Lower leg skin (tissue), 4 donors: ENCODE data around the gene MYDGF. TPM values are rescaled to one million over a fixed set of nuclear protein-coding genes. Genes with fewer than 3 reads are reported as not detected.

ENCODE experiments used
- DNase-seq, 2 donors: peaks; one replicate each; pipeline ENCODE4 v3.0.0-alpha.2; 2019; ENCODE audit warnings: low spot score in 2 of 2
- H3K4me3 ChIP-seq: fragments of 200-600 bp; sonication (generic); 2 replicates; pipeline ENCODE4 v1.5.1; 2017; ENCODE audit warnings: mild to moderate bottlenecking, low read depth; ENCODE audit not compliant: poor library complexity, severe bottlenecking
- CTCF ChIP-seq, 3 donors: fragments of 450-650 bp; IDR thresholded peaks; one replicate each; pipeline ENCODE4 v1.5.1; 2016; ENCODE audit warnings: antibody characterized with exemption in 3 of 3, mild to moderate bottlenecking in 3 of 3, moderate library complexity in 2 of 3
- POLR2A ChIP-seq, 2 donors: fragments of 450-650 bp; IDR thresholded peaks; one replicate each; pipeline ENCODE4 v1.6.1; 2016 to 2017; ENCODE audit warnings: antibody characterized with exemption in 2 of 2, mild to moderate bottlenecking in 1 of 2, moderate library complexity in 1 of 2
- WGBS, 2 donors: methylation state at CpG; one replicate each; pipeline ENCODE4 v1.1.5; 2018; 5-methylcytosine and 5-hydroxymethylcytosine counted together
- intact Hi-C: fragments of 100-400 bp; cut with DNase I; formaldehyde crosslinking; loops from one replicate; pipeline ENCODE4 v1.15.0; 2023; ENCODE audit warnings: low total_unique reads
- total RNA-seq, 4 donors: library from RNA; depleted of rRNA; stranded (reverse); fragments of >200 nt; gene quantifications; one replicate each; pipeline ENCODE4 v1.1.0, GENCODE V29; 2016

Gene MYDGF
- total RNA-seq, 4 donors from 2014 or later: 25.9 to 56.0 (median 29.6) TPM

- TF ChIP-seq CTCF (IDR thresholded peaks at IDR 0.05): no peak
- TF ChIP-seq POLR2A (IDR thresholded peaks at IDR 0.05): no peak
- intact Hi-C loops: no loop called here
- DNase-seq: no peak
- 92% methylated on average over 28 of the region's 28 CpGs for WGBS, 2 donors
- no peak overlapping the region for H3K4me3 ChIP-seq
Observed at GRCh38 chr19:4703671-4704316, 33.7 kb upstream of the MYDGF start.

- intact Hi-C loops: no loop called here
- 90 to 92% methylated on average over 11 of the region's 11 CpGs for WGBS, 2 donors
Observed at GRCh38 chr19:4702764-4703163, 32.6 kb upstream of the MYDGF start.

GRCh38 chr19:4701557-4701956 lies 31.4 kb upstream of the MYDGF start:
- WGBS, 2 donors: 56 to 76% methylated on average over 6 to 8 of the region's 8 CpGs
- TF ChIP-seq CTCF (IDR thresholded peaks at IDR 0.05) (no peak), POLR2A (IDR thresholded peaks at IDR 0.05) (no peak)
- H3K4me3 ChIP-seq: no peak overlapping the region
- no peak for DNase-seq
- intact Hi-C loops: no loop called here

More at GRCh38 chr19:4702764-4703163, 32.6 kb upstream of the MYDGF start:
- DNase-seq: no peak
- no peak for TF ChIP-seq CTCF (IDR thresholded peaks at IDR 0.05)
- no peak for TF ChIP-seq POLR2A (IDR thresholded peaks at IDR 0.05)
- H3K4me3 ChIP-seq: no peak overlapping the region

GRCh38 chr19:4700693-4700970 lies 30.5 kb upstream of the MYDGF start:
- WGBS, 2 donors: 51 to 71% methylated on average over 11 of the region's 11 CpGs
- intact Hi-C loops: no loop called here
- DNase-seq: no peak
- H3K4me3 ChIP-seq: no peak overlapping the region
- no peak for TF ChIP-seq POLR2A (IDR thresholded peaks at IDR 0.05)
- TF ChIP-seq CTCF (IDR thresholded peaks at IDR 0.05): no peak

- H3K4me3 ChIP-seq: no peak overlapping the region
- WGBS, 2 donors: 47 to 63% methylated on average over 28 to 32 of the region's 33 CpGs
- TF ChIP-seq CTCF (IDR thresholded peaks at IDR 0.05): no peak
- no peak for TF ChIP-seq POLR2A (IDR thresholded peaks at IDR 0.05)
- intact Hi-C loops: no loop called here
- DNase-seq: peak in 1 of 2 donors; percentile 66
Observed at GRCh38 chr19:4699826-4700692, 29.9 kb upstream of the MYDGF start.
